Right atrium auricular region (tissue), 2 donors: Measurements from ENCODE around the gene LAYN. TPM values are rescaled to one million over a fixed set of nuclear protein-coding genes. Genes with fewer than 3 reads are reported as not detected.

ENCODE experiments used
- DNase-seq: peaks from one replicate; pipeline ENCODE4 v3.0.0-alpha.2; 2019; ENCODE audit warnings: low spot score
- H3K27ac ChIP-seq, 2 donors: fragments of 200-600 bp; sonication (generic); 1 replicate in 1 of 2; 2 replicates in 1 of 2; pipeline ENCODE4 v1.5.1; 2016 to 2019
- H3K27me3 ChIP-seq, 2 donors: fragments of 200-600 bp; sonication (generic); one replicate each; pipeline versions ENCODE4 v1.5.1 to v1.6.0; 2017 to 2019
- H3K36me3 ChIP-seq: fragments of 200-600 bp; sonication (generic); one replicate; pipeline ENCODE4 v1.5.1; 2016
- H3K4me1 ChIP-seq, 2 donors: fragments of 200-600 bp; sonication (generic); one replicate each; pipeline versions ENCODE4 v1.5.1 to v1.6.0; 2017 to 2019
- H3K4me3 ChIP-seq, 2 donors: fragments of 200-600 bp; sonication (generic); 1 replicate in 1 of 2; 2 replicates in 1 of 2; pipeline ENCODE4 v1.5.1; 2017 to 2019; ENCODE audit warnings: mild to moderate bottlenecking in 1 of 2, moderate library complexity in 1 of 2
- H3K9me3 ChIP-seq, 2 donors: fragments of 200-600 bp; sonication (generic); one replicate each; pipeline ENCODE4 v1.5.1; 2019
- CTCF ChIP-seq, 2 donors: fragments of 200-600 bp; sonication (generic); IDR thresholded peaks; one replicate each; pipeline ENCODE4 v1.5.1; 2019; ENCODE audit warnings: antibody characterized with exemption in 2 of 2
- total RNA-seq, 2 donors: library from RNA; depleted of rRNA; stranded (reverse); fragments of >200 nt; gene quantifications; one replicate each; pipeline ENCODE4 v1.1.0, GENCODE V29; 2016

LAYN gene
- total RNA-seq, 2 donors from 2014 or later: 5.9 to 12.3 TPM

- H3K4me3 ChIP-seq: no peak overlapping the region
- no peaks in the 10 kb centered on the region for H3K36me3 ChIP-seq
- TF ChIP-seq CTCF (IDR thresholded peaks at IDR 0.05): no peak
- no peaks in the 10 kb centered on the region for H3K9me3 ChIP-seq
- no peak overlapping the region for H3K27ac ChIP-seq
- no peak for DNase-seq
- no peaks in the 10 kb centered on the region for H3K27me3 ChIP-seq
- H3K4me1 ChIP-seq: no peaks in the 10 kb centered on the region
Observed at GRCh38 chr11:111525456-111525855, 15.1 kb upstream of the LAYN start.

- H3K4me3 ChIP-seq: no peak overlapping the region
- DNase-seq: no peak
- H3K27me3 ChIP-seq: no peaks in the 10 kb centered on the region
- no peak overlapping the region for H3K27ac ChIP-seq
- no peaks in the 10 kb centered on the region for H3K4me1 ChIP-seq
- H3K36me3 ChIP-seq: no peaks in the 10 kb centered on the region
- H3K9me3 ChIP-seq: no peaks in the 10 kb centered on the region
- TF ChIP-seq CTCF (IDR thresholded peaks at IDR 0.05): no peak
Observed at GRCh38 chr11:111526501-111526900, 14.0 kb upstream of the LAYN start.

- no peaks in the 10 kb centered on the region for H3K4me1 ChIP-seq
- H3K27ac ChIP-seq: no peak overlapping the region
- no peaks in the 10 kb centered on the region for H3K36me3 ChIP-seq
- no peak for TF ChIP-seq CTCF (IDR thresholded peaks at IDR 0.05)
- no peak overlapping the region for H3K4me3 ChIP-seq
- no peaks in the 10 kb centered on the region for H3K27me3 ChIP-seq
- no peaks in the 10 kb centered on the region for H3K9me3 ChIP-seq
- no peak for DNase-seq
Observed at GRCh38 chr11:111527279-111527678, 13.2 kb upstream of the LAYN start.

- Histone ChIP-seq H3K36me3 (no peaks in the 10 kb centered on the region), H3K27ac (no peak overlapping the region)
- no peak for TF ChIP-seq CTCF (IDR thresholded peaks at IDR 0.05)
Observed at GRCh38 chr11:111528557-111528956, 12.0 kb upstream of the LAYN start.

GRCh38 chr11:111530091-111530490 is 10.4 kb upstream of the LAYN start:
- no peak for DNase-seq
- Histone ChIP-seq H3K27ac (no peak overlapping the region), H3K27me3 (no peaks in the 10 kb centered on the region), H3K4me1 (no peaks in the 10 kb centered on the region), H3K4me3 (no peak overlapping the region), H3K36me3 (no peaks in the 10 kb centered on the region), H3K9me3 (no peaks in the 10 kb centered on the region)
- TF ChIP-seq CTCF (IDR thresholded peaks at IDR 0.05): no peak

More at GRCh38 chr11:111528557-111528956, 12.0 kb upstream of the LAYN start:
- Histone ChIP-seq H3K4me3 (no peak overlapping the region), H3K4me1 (no peaks in the 10 kb centered on the region), H3K27me3 (no peaks in the 10 kb centered on the region), H3K9me3 (no peaks in the 10 kb centered on the region)
- no peak for DNase-seq

GRCh38 chr11:111531136-111531535 is 9.4 kb upstream of the LAYN start:
- Histone ChIP-seq H3K27me3 (no peaks in the 10 kb centered on the region), H3K4me3 (no peak overlapping the region), H3K36me3 (no peaks in the 10 kb centered on the region), H3K9me3 (no peaks in the 10 kb centered on the region), H3K4me1 (no peaks in the 10 kb centered on the region), H3K27ac (no peak overlapping the region)
- TF ChIP-seq CTCF (IDR thresholded peaks at IDR 0.05): no peak
- no peak for DNase-seq
